HepG2 (cell line): ENCODE data around the gene UQCC2. TPM values are rescaled to one million over a fixed set of nuclear protein-coding genes. Genes with fewer than 3 reads are reported as not detected.

Source experiments
- ATAC-seq: fragments of 200-7000 bp; cut with Tn5 transposase; 3 replicates; pipeline ENCODE4 v1.9.1; 2020; ENCODE audit warnings: mild to moderate bottlenecking, moderate library complexity
- BruUV-seq: library from RNA; stranded (reverse); fragments of 400-500 nt; replicated peaks from 2 replicates; lab custom pipeline; 2021; lab: Mats Ljungman, UMichigan
- CTCF ChIA-PET: fragments of 300-600 bp; formaldehyde crosslinking; extraction: SDS; loops from one replicate; lab custom pipeline; 2021; ENCODE audit warnings: low total read pairs, inconsistent platforms, low intra/inter-chr PET ratio; lab: Yijun Ruan, JAX
- POLR2A ChIA-PET: fragments of 350-600 bp; sonication (Branson Sonifier 250); formaldehyde crosslinking; loops from one replicate; lab custom pipeline; 2020; ENCODE audit warnings: antibody characterized with exemption, inconsistent platforms; lab: Yijun Ruan, JAX
- DNase-seq: peaks from one replicate; pipeline ENCODE4 v3.0.0-alpha.2; 2015; ENCODE audit warnings: low spot score
- FAIRE-seq: peaks from 3 replicates; lab custom pipeline; 2011; peaks lifted over from hg19 to GRCh38; lab: Jason Lieb, UNC
- H2AFZ ChIP-seq: one replicate; pipeline ENCODE4 v1.6.1; 2011; ENCODE audit warnings: low read length, inconsistent platforms
- H3K27ac ChIP-seq: fragments of 300-600 bp; 3 replicates; pipeline ENCODE4 v1.8.0; 2011; ENCODE audit warnings: mixed run types, mild to moderate bottlenecking, mixed read lengths, low read length, inconsistent platforms; ENCODE audit not compliant: insufficient read depth; ENCODE audit errors: extremely low read length
- H3K27me3 ChIP-seq, 2 experiments: fragments of 200-600 bp in 1 of 2; 2 replicates in 1 of 2; 3 replicates in 1 of 2; pipeline versions ENCODE4 v1.6.0 to v1.8.0; 2011; ENCODE audit warnings: low read length in 2 of 2, mild to moderate bottlenecking in 2 of 2, moderate library complexity in 2 of 2, inconsistent platforms in 1 of 2; ENCODE audit not compliant: insufficient read depth in 2 of 2, control insufficient read depth in 1 of 2
- H3K36me3 ChIP-seq, 2 experiments: fragments of 200-600 bp in 1 of 2; replicated peaks in 1 of 2; 2 replicates in 1 of 2; 3 replicates in 1 of 2; pipeline versions ENCODE4 v1.5.1 to v1.8.0; 2011; ENCODE audit warnings: low read length in 2 of 2, inconsistent platforms in 1 of 2; ENCODE audit not compliant: insufficient read depth in 2 of 2, control insufficient read depth in 1 of 2
- H3K4me1 ChIP-seq: 2 replicates; pipeline ENCODE4 v1.5.1; 2012; ENCODE audit warnings: low read length, inconsistent platforms; ENCODE audit not compliant: insufficient read depth
- H3K4me2 ChIP-seq: 2 replicates; pipeline ENCODE4 v1.6.0; 2011; ENCODE audit warnings: low read depth, low read length, inconsistent platforms
- H3K4me3 ChIP-seq, 3 experiments: fragments of 200-600 bp in 1 of 3; sonication (generic), shearing (Covaris generic) in 1 of 3; replicated peaks in 1 of 3; 2 replicates each; pipeline ENCODE4 v1.5.1; 2011 to 2016; ENCODE audit warnings: low read length in 3 of 3, inconsistent platforms in 2 of 3, low read depth in 2 of 3, mild to moderate bottlenecking in 2 of 3, control low read depth in 1 of 3, mixed read lengths in 1 of 3; ENCODE audit not compliant: insufficient read depth in 1 of 3
- H3K79me2 ChIP-seq: one replicate; pipeline ENCODE4 v1.6.1; 2011; ENCODE audit warnings: low read length, inconsistent platforms; ENCODE audit not compliant: insufficient read depth
- H3K9ac ChIP-seq: 2 replicates; pipeline ENCODE4 v1.6.0; 2011; ENCODE audit warnings: mild to moderate bottlenecking, low read depth, low read length, inconsistent platforms; ENCODE audit not compliant: insufficient read depth
- H3K9me3 ChIP-seq: 2 replicates; pipeline ENCODE4 v1.5.1; 2012; ENCODE audit warnings: mild to moderate bottlenecking, low read length
- H4K20me1 ChIP-seq: 2 replicates; pipeline ENCODE4 v1.6.0; 2011; ENCODE audit warnings: inconsistent platforms, mild to moderate bottlenecking, low read length, moderate library complexity; ENCODE audit not compliant: insufficient read depth
- CEBPZ ChIP-seq: IDR thresholded peaks from 2 replicates; pipeline ENCODE4 v1.6.1; 2012; ENCODE audit warnings: low read length, improper control_type of control experiment
- CREB1 ChIP-seq, 2 experiments: fragments of 450-650 bp in 1 of 2; IDR thresholded peaks; 2 replicates each; pipeline ENCODE4 v1.6.1; 2016 to 2017; ENCODE audit warnings: control low read depth in 1 of 2, mild to moderate bottlenecking in 1 of 2, missing compliant biosample characterization in 1 of 2, missing genetic modification characterization in 1 of 2
- DNMT3B ChIP-seq: conservative IDR thresholded peaks from 2 replicates; pipeline ENCODE4 v1.6.1; 2016; ENCODE audit warnings: missing biosample characterization, control low read depth
- ZBTB33 ChIP-seq: sonication (generic); formaldehyde crosslinking; IDR thresholded peaks from 2 replicates; pipeline ENCODE4 v1.4.0; 2020; ENCODE audit warnings: missing genetic modification reagents
- WGBS: methylation state at CpG from one replicate; pipeline ENCODE4 v1.1.6; 2017; ENCODE audit warnings: low lambda C conversion rate; 5-methylcytosine and 5-hydroxymethylcytosine counted together
- in situ Hi-C: cut with HindIII; loops from 2 replicates; pipeline ENCODE4 v1.10.0; 2017; ENCODE audit warnings: low pct_unique_long_range_greater_than_20kb; ENCODE audit not compliant: extremely low pct_ligation_motif_present
- intact Hi-C: fragments of 100-400 bp; cut with micrococcal nuclease; formaldehyde crosslinking; loops from one replicate; pipeline ENCODE4 v1.10.0; 2022; ENCODE audit not compliant: unreplicated experiment
- polyA plus RNA-seq, 8 experiments: library from polyadenylated mRNA; depleted of rRNA in 3 of 8; stranded (reverse) in 7 of 8; unstranded in 1 of 8; fragments of >200 nt; fragmentation: Illumina TruSeq in 4 of 8; extraction: Trizol in 4 of 8; gene quantifications; 2 replicates each; pipeline versions ENCODE4 v1.2.1 to v1.2.3, GENCODE V29; 2011 to 2016; ENCODE audit warnings: low read depth in 4 of 8, missing spikeins in 1 of 8, mixed read lengths in 1 of 8; ENCODE audit not compliant: insufficient read depth in 1 of 8
- total RNA-seq, 5 experiments: library from RNA; depleted of rRNA; stranded (reverse); fragments of >200 nt; fragmentation: Illumina TruSeq; extraction: Trizol; gene quantifications; 2 replicates each; pipeline ENCODE4 v1.2.3, GENCODE V29; 2016; ENCODE audit warnings: low read depth in 1 of 5

UQCC2 gene
- total and polyA plus RNA-seq, 2 of the 13 experiments (the other 11 are each of a cell fraction or from before 2014, with no cell fraction given) = 82.4 to 238 TPM

GRCh38 chr6:33676416-33677142, 34.9 kb downstream of the UQCC2 start (continued):
- no peak for TF ChIP-seq ZBTB33 (CRISPR knock-in tag)

- ChIA-PET CTCF (no interaction called here), POLR2A (no interaction called here)
- H3K36me3 ChIP-seq = peaks cover 4 to 7% of the 10 kb centered on the region in 2 experiments; a peak in 2 of 5 replicates
- 90% methylated on average over 7 of the region's 7 CpGs for WGBS
- ATAC-seq (no peak), FAIRE-seq (no peak), DNase-seq (no peak)
- BruUV-seq = no TSS peak
- no peak overlapping the region for H3K4me3 ChIP-seq
- no peak overlapping the region for H3K4me2 ChIP-seq
- no peak overlapping the region for H3K9ac ChIP-seq
- H4K20me1 ChIP-seq = no peaks in the 10 kb centered on the region; the same call in 1 of the 2 replicates
- no peak overlapping the region for H3K27ac ChIP-seq
- no peak for TF ChIP-seq DNMT3B (CRISPR knock-in tag)
- TF ChIP-seq CEBPZ = no peak
- 0 out of 2 replicates have a peak, but pooled peaks have one; percentile 33 for TF ChIP-seq CREB1 (IDR thresholded peaks at IDR 0.05)
- TF ChIP-seq CREB1 (CRISPR knock-in tag; IDR thresholded peaks at IDR 0.05) = no peak
- H3K27me3 ChIP-seq = no peaks in the 10 kb centered on the region
- intact Hi-C loops (no loop called here), in situ Hi-C loops (no loop called here)
- H3K79me2 ChIP-seq = no peaks in the 10 kb centered on the region
- no peaks in the 10 kb centered on the region for H3K9me3 ChIP-seq
- H2AFZ ChIP-seq = no peak overlapping the region
- H3K4me1 ChIP-seq = no peaks in the 10 kb centered on the region
These were observed 35.5 kb downstream of the UQCC2 start for GRCh38 chr6:33675968-33676367.
